ENCODE results near the gene MRM3. TPM values are rescaled to one million over a fixed set of nuclear protein-coding genes. Genes with fewer than 3 reads are reported as not detected.

MRM3 gene, protein sequence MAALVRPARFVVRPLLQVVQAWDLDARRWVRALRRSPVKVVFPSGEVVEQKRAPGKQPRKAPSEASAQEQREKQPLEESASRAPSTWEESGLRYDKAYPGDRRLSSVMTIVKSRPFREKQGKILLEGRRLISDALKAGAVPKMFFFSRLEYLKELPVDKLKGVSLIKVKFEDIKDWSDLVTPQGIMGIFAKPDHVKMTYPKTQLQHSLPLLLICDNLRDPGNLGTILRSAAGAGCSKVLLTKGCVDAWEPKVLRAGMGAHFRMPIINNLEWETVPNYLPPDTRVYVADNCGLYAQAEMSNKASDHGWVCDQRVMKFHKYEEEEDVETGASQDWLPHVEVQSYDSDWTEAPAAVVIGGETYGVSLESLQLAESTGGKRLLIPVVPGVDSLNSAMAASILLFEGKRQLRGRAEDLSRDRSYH
- 15.7 and 16.8 TPM in 2 replicates for total RNA-seq

DNA sequence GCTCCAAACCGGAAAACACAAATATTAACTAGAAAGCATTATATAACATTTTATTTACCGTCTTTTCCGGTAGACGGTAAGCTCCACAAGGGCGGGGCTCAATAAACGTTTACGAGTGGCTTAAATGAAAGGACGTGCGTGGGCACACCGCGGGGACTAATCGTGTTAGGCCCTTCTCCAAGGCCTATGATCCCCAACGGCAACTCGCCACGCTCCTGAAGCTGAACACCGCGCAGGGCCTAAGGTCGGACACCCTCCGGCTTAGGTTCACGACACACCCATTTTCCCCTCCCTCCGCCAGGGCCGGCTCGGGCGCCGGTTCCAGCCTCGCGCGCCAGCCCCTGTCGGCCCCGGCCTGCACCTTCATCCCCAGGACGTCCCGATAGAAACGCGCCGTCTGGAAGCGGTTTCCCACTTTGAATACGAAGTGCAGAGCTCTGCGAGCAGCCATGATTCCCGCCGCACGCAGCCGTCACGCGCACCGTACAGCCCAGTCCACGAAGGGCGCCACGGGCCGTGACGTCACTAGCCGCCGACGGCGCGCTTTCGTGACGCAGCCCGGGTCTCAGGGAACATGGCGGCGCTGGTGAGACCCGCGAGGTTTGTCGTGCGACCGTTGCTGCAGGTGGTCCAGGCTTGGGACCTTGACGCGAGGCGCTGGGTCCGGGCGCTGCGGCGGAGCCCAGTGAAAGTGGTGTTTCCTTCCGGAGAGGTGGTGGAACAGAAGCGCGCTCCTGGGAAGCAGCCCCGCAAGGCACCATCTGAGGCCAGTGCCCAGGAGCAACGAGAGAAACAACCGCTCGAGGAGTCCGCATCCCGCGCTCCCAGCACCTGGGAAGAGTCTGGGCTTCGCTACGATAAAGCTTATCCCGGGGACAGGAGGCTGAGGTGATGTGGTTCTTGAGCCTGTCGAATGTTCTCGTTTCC is at the start of gene MRM3, which contains the start of gene GLOD4:
Gene MRM3 (plus strand): TSS at position 549 of the 927 bp plus-strand sequence. CDS start 26 bp downstream, at position 575.
Gene GLOD4 (minus strand): TSS at position 476 of the 927 bp plus-strand sequence. CDS start 25 bp downstream, at position 451.

DNA sequence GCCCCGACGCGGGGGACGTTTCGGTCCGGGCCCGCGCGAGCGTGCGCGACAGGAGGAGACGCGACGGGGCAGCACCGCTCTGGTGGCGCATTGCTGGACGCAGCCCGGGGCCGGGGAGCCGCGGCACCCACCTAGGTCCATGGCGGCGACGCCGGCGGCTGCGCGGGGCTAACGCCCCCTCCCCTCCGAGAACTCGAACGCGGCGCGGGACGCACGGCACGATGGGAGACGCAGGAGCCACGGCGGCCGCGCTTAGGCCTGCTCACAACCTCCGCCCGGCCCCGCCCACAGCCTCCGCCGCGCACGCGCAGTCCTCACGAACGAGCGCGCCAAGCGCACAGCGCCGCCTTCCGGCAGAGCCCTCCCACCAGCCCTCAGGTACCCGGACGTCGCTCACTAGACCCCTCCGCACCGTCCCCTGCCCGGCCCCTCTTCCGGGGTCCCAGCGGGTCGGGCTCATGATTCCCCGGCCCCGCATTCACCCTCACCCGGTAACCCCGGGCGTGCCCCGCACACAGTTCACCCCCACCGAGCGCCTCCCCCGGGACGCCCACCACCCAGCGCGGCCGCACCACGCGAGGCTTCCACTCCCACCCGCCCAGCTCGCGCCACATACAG is 30.0 kb upstream of the MRM3 start, which contains the start of gene GEMIN4:
Gene GEMIN4 (minus strand): TSS at position 263 of the 618 bp plus-strand sequence. CDS start 122 bp downstream, at position 141.

Other genes with a start within 250 kb of the MRM3 start
- gene VPS53, start 67.5 kb upstream of the MRM3 start, total RNA-seq = 15.7 and 20.3 TPM in 2 replicates
- gene TLCD3A, start 49.8 kb upstream of the MRM3 start, total RNA-seq = 12.9 and 15.8 TPM in 2 replicates
- gene GEMIN4, start 30.1 kb upstream of the MRM3 start, total RNA-seq = 14.8 and 21.1 TPM in 2 replicates
- gene GLOD4, start 73 bp upstream of the MRM3 start, total RNA-seq = 40.3 and 78.4 TPM in 2 replicates
- gene NXN, start 197.4 kb downstream of the MRM3 start, total RNA-seq = 8.7 and 10.3 TPM in 2 replicates
- gene TIMM22, start 214.8 kb downstream of the MRM3 start, total RNA-seq = 11.4 and 13.2 TPM in 2 replicates